GM20000 (cell line): Measurements from ENCODE around the gene CENPA.

Source experiments
- DNase-seq: peaks from one replicate; pipeline ENCODE4 v3.0.0; 2012; ENCODE audit warnings: low spot score
- TF ChIP-seq, protein P1 (sequence below): IDR thresholded peaks from 2 replicates; pipeline ENCODE4 v1.5.1; 2012; ENCODE audit warnings: mild to moderate bottlenecking, control low read depth; ENCODE audit errors: extremely low read depth, missing control alignments

The CENPA gene

DNA sequence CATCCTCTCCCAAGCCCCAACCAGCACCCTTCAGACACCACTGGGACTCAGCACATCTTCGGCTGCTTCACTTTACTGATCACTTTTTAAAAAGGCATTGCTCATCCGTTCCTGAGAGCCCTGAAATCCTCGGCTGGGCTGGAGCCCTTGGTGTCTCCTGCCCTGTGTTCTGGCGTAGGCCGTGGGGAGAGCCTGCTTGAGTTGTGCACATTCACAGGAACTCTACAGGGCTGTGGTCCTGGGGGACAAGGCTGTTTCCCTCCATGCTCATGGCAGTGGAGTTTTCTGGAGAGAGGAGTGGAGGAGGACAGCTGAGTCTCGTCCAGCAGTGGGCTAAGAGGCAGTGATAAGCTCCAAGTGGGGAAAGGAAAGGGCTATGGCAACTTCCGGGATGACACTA is 15.9 kb downstream of the CENPA start:
- TF ChIP-seq, protein P1, sequence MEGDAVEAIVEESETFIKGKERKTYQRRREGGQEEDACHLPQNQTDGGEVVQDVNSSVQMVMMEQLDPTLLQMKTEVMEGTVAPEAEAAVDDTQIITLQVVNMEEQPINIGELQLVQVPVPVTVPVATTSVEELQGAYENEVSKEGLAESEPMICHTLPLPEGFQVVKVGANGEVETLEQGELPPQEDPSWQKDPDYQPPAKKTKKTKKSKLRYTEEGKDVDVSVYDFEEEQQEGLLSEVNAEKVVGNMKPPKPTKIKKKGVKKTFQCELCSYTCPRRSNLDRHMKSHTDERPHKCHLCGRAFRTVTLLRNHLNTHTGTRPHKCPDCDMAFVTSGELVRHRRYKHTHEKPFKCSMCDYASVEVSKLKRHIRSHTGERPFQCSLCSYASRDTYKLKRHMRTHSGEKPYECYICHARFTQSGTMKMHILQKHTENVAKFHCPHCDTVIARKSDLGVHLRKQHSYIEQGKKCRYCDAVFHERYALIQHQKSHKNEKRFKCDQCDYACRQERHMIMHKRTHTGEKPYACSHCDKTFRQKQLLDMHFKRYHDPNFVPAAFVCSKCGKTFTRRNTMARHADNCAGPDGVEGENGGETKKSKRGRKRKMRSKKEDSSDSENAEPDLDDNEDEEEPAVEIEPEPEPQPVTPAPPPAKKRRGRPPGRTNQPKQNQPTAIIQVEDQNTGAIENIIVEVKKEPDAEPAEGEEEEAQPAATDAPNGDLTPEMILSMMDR: no peak
- no peak for DNase-seq

DNA sequence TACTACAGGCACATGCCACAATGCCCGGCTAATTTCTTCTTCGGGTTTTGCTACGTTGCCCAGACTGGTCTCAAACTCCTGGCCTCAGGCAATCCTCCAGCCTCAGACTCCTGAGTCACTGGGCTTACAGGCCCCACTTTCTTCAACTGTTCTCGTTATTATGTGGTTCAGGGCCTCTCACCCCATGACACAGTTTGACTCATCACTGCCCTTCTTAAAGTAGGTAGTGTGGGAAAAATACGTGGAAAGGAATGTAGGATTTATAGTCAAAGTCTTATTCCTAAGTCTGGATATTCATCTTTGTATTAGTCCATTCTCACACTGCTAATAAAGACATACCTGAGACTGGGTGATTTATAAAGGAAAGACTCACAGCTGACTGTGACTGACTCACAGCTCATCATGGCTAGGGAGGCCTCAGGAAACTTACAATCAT is 19.4 kb downstream of the CENPA start:
- no peak for DNase-seq

DNA sequence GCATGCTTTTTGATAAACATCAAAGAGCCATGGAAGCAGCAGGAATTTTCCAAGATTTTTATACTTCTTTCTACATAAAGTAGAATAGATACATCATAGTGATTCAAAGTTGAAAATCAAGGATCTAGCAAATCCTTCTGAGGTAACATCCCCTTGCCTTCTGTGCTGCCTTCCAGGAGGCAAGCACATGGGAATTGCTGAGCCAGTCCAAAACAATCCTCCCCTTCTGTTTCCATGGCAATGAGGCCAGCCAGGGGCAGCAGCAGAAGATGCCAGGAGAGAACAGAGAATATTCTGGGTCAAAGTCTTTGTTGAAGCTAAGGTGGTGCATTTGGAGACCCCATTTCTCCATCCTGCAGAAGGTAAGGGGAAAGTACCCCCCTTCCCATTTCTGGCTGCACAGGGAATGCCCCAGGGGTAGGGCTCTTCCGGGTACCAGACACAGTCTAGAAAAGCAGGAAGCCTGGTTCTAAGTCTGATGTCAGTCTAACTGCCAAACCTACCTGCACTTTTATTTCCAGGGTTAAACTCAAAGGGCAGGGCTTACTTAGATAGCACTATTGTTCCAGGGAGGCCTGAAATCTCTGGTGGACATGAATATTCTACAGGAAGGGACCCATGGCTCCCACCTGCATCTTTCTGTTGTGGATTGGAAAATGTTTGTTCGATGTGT is 22.1 kb downstream of the CENPA start:
- no peak for DNase-seq
- TF ChIP-seq, protein P1: no peak

More for the DNA sequence above, 19.4 kb downstream of the CENPA start:
- TF ChIP-seq, protein P1: no peak

DNA sequence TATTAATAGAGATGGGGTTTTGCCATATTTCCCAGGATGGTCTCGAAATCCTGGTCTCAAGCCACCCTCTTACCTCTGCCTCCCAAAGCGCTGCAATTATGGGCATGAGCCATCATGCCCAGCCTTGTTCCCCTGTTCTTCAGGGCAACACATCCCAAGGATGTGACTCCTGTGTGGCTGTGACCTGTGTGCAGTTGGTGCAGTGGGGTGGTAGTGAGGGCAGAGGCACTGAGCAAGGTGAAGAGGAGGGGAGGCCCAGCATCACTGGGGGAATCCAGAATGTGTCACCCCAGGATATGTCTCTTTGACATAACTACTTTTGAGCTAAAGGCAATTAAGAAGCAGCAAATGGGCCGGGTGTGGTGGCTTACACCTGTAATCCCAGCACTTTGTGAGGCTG is 23.4 kb downstream of the CENPA start:
- TF ChIP-seq, protein P1: no peak
- DNase-seq: no peak

DNA sequence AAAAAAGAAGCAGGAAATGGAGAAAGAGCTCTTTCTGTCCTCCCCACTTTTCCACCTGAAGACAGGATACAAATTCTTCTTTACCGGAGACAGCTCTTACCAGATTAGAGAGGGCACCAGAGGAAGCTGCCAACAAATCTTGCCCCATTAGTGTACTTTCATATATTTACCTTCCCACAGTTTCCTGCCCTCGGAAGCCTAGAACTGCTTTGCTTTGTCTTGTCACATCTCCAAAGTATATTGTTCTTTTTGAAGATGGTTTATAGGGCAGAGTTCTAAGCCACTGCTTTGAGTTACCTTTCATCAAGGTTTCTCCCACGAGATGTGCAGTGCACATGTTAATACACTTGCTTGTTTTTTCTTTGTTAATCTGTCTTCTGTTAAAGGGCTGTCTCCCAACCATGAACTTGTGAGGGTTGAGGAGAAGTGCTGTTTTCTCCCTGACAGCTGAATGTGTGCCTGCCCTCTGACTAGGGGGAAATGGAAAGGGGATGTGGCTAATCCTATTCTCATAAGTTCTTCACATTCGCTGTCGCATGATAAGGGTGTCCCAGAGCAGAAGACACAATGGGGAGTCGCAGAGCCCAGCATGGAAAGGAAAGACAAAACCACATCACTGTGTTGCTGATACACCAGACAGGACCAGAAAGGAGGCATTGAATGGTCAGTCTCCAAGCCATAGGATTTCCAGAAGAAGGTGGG is 24.2 kb downstream of the CENPA start:
- TF ChIP-seq, protein P1: no peak
- no peak for DNase-seq

DNA sequence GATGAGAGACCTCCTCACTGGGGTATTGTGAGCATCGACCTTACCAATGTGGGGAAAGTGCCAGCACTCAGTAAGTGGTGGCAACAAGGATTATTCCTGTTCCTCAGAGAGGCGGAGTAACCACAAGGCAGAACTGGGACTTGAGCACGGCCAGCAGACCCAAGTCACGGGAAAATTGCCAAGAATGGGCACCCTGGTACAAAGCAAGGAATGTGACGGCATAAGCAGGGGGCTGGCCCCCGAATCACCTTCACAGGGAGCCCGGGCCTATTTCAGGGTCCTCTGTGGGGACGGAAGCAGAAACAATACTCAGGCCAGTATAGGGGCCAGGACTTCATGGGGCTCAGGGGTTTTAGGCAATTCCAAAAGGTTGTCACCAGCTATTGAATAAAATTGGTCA is 25.4 kb downstream of the CENPA start:
- TF ChIP-seq, protein P1: no peak
- no peak for DNase-seq

DNA sequence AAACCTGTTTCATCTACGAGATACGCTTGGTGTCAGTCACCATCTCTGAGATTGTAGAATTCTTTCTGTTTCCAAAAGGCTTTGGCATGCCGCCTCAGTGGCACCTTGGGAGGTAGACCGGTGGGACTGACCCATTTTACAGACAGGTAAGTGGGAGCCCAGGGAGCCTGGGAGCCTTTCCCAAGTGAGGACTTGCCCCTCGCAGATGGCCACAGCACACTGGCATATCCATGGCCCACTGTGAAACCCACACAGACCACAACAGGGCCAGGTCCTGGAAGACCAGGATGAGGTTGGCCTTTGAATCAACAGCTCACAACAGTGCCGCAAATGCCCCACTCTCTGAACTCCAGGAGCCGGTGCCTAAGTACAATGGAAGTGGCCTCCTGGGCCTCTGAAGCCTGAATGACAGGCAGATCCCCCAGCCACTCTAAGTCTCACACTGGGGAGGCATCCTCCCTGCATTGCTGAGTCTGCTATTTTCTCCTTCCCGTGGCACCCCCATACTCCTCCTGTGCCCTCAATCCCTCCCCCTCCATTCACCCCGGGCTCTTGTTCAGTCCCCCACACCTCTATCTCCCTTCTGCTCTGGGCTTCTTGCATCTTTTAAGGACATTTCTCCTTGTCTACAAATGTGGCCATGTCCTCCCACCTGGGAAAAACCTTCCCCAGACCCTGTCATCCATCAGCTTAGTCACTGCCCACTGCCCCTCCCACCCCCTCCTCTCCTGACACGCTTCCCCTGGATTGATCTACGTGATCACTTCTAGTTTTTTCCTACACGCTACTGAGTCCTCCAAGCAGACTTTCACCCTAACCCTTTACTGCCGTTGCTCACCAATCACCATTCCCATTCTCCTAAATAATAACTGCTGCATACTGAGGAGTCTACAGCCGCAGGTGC is 26.2 kb downstream of the CENPA start:
- DNase-seq: no peak
- TF ChIP-seq, protein P1: no peak
